HepG2 (cell line): Measurements from ENCODE around the gene KCNK7. TPM values are rescaled to one million over a fixed set of nuclear protein-coding genes. Genes with fewer than 3 reads are reported as not detected.

Experiments used
- ATF5 ChIP-seq: sonication (generic); formaldehyde crosslinking; IDR thresholded peaks from 2 replicates; pipeline ENCODE4 v1.4.0; 2020; ENCODE audit warnings: mild to moderate bottlenecking, low read depth, missing genetic modification reagents
- ETV6 ChIP-seq: sonication (generic); formaldehyde crosslinking; conservative IDR thresholded peaks from 2 replicates; pipeline ENCODE4 v1.4.0; 2020; ENCODE audit warnings: missing genetic modification reagents
- EZH2 ChIP-seq: conservative IDR thresholded peaks from 2 replicates; pipeline ENCODE4 v1.6.1; 2012; ENCODE audit warnings: mild to moderate bottlenecking, low read depth, low read length, moderate library complexity
- GRHL1 ChIP-seq: sonication (generic); formaldehyde crosslinking; conservative IDR thresholded peaks from 2 replicates; pipeline ENCODE4 v1.8.0; 2022; ENCODE audit warnings: missing genetic modification reagents
- HNRNPLL ChIP-seq: fragments of 200-400 bp; formaldehyde crosslinking; IDR thresholded peaks from 2 replicates; pipeline ENCODE4 v1.6.1; 2017; ENCODE audit warnings: mild to moderate bottlenecking, low read depth, low read length; ENCODE audit not compliant: poor library complexity, severe bottlenecking
- HOXA9 ChIP-seq: sonication (generic); formaldehyde crosslinking; IDR thresholded peaks from 2 replicates; pipeline ENCODE4 v1.8.1; 2022; ENCODE audit warnings: missing genetic modification reagents, mild to moderate bottlenecking, moderate library complexity, borderline replicate concordance
- JARID2 ChIP-seq: sonication (generic); formaldehyde crosslinking; IDR thresholded peaks from 2 replicates; pipeline ENCODE4 v1.8.1; 2023; ENCODE audit warnings: missing genetic modification reagents, inconsistent platforms; ENCODE audit not compliant: insufficient replicate concordance
- KAT8 ChIP-seq: IDR thresholded peaks from 2 replicates; pipeline ENCODE4 v1.6.1; 2016; ENCODE audit warnings: missing genetic modification reagents, missing compliant biosample characterization
- MTA1 ChIP-seq: sonication (generic); formaldehyde crosslinking; IDR thresholded peaks from 2 replicates; pipeline ENCODE4 v1.4.0; 2020; ENCODE audit warnings: missing genetic modification reagents, mild to moderate bottlenecking, borderline replicate concordance
- NRL ChIP-seq: sonication (generic); formaldehyde crosslinking; IDR thresholded peaks from 2 replicates; pipeline ENCODE4 v1.5.0; 2020; ENCODE audit warnings: missing genetic modification reagents, mild to moderate bottlenecking, moderate library complexity, borderline replicate concordance
- POLR2AphosphoS5 ChIP-seq: IDR thresholded peaks from 2 replicates; pipeline ENCODE4 v1.6.1; 2012; ENCODE audit warnings: low read depth, low read length
- RBM22 ChIP-seq: fragments of 200-400 bp; formaldehyde crosslinking; optimal IDR thresholded peaks from 2 replicates; pipeline ENCODE3; 2017; ENCODE audit warnings: mild to moderate bottlenecking, low read length, moderate library complexity
- REXO4 ChIP-seq: sonication (generic); formaldehyde crosslinking; IDR thresholded peaks from 2 replicates; pipeline ENCODE4 v1.8.0; 2022; ENCODE audit warnings: missing genetic modification reagents, mild to moderate bottlenecking, borderline replicate concordance
- RFX1 ChIP-seq: fragments of 450-650 bp; IDR thresholded peaks from 2 replicates; pipeline ENCODE4 v1.6.1; 2017
- SKI ChIP-seq: fragments of 450-650 bp; IDR thresholded peaks from one replicate; pipeline ENCODE4 v1.6.1; 2018; ENCODE audit warnings: mild to moderate bottlenecking; ENCODE audit not compliant: partially characterized antibody
- SPEN ChIP-seq: sonication (generic); formaldehyde crosslinking; IDR thresholded peaks from 2 replicates; pipeline ENCODE4 v1.5.1; 2020; ENCODE audit warnings: low read depth, mild to moderate bottlenecking, missing genetic modification reagents
- TAF1 ChIP-seq: sonication (generic); formaldehyde crosslinking; IDR thresholded peaks from 2 replicates; pipeline ENCODE4 v1.4.0; 2020; ENCODE audit warnings: missing genetic modification reagents
- TEAD3 ChIP-seq: optimal IDR thresholded peaks from 2 replicates; pipeline ENCODE3; 2016; ENCODE audit warnings: borderline replicate concordance
- ZBTB34 ChIP-seq: sonication (generic); formaldehyde crosslinking; IDR thresholded peaks from 2 replicates; pipeline ENCODE4 v1.8.0; 2022; ENCODE audit warnings: mild to moderate bottlenecking, missing genetic modification reagents
- ZBTB7B ChIP-seq: sonication (generic); formaldehyde crosslinking; IDR thresholded peaks from 2 replicates; pipeline ENCODE4 v1.4.0; 2020; ENCODE audit warnings: missing genetic modification reagents
- ZNF3 ChIP-seq: IDR thresholded peaks from 2 replicates; pipeline ENCODE4 v1.7.0; 2017; ENCODE audit warnings: inconsistent platforms
- ZNF598 ChIP-seq: sonication (generic); formaldehyde crosslinking; IDR thresholded peaks from 2 replicates; pipeline ENCODE4 v1.5.1; 2020; ENCODE audit warnings: mild to moderate bottlenecking, missing genetic modification reagents, borderline replicate concordance
- ZNF678 ChIP-seq: sonication (generic); formaldehyde crosslinking; IDR thresholded peaks from 2 replicates; pipeline ENCODE4 v1.4.0; 2020; ENCODE audit warnings: mild to moderate bottlenecking, missing genetic modification reagents
- ZNF766 ChIP-seq: sonication (generic); formaldehyde crosslinking; IDR thresholded peaks from 2 replicates; pipeline ENCODE4 v1.5.0; 2020; ENCODE audit warnings: missing genetic modification reagents, borderline replicate concordance
- ZNF776 ChIP-seq: sonication (generic); formaldehyde crosslinking; IDR thresholded peaks from 2 replicates; pipeline ENCODE4 v1.4.0; 2020; ENCODE audit warnings: mild to moderate bottlenecking, missing genetic modification reagents
- ZSCAN21 ChIP-seq: sonication (generic); formaldehyde crosslinking; IDR thresholded peaks from 2 replicates; pipeline ENCODE4 v1.8.0; 2022; ENCODE audit warnings: mild to moderate bottlenecking, missing genetic modification reagents, moderate library complexity, borderline replicate concordance
- ZZZ3 ChIP-seq: sonication (generic); formaldehyde crosslinking; IDR thresholded peaks from 2 replicates; pipeline ENCODE4 v1.4.0; 2020; ENCODE audit warnings: missing genetic modification reagents, mild to moderate bottlenecking, borderline replicate concordance
- polyA plus RNA-seq, 8 experiments: library from polyadenylated mRNA; depleted of rRNA in 3 of 8; stranded (reverse) in 7 of 8; unstranded in 1 of 8; fragments of >200 nt; fragmentation: Illumina TruSeq in 4 of 8; extraction: Trizol in 4 of 8; gene quantifications; 2 replicates each; pipeline versions ENCODE4 v1.2.1 to v1.2.3, GENCODE V29; 2011 to 2016; ENCODE audit warnings: low read depth in 4 of 8, missing spikeins in 1 of 8, mixed read lengths in 1 of 8; ENCODE audit not compliant: insufficient read depth in 1 of 8
- total RNA-seq, 5 experiments: library from RNA; depleted of rRNA; stranded (reverse); fragments of >200 nt; fragmentation: Illumina TruSeq; extraction: Trizol; gene quantifications; 2 replicates each; pipeline ENCODE4 v1.2.3, GENCODE V29; 2016; ENCODE audit warnings: low read depth in 1 of 5

KCNK7 gene
- total and polyA plus RNA-seq, 2 of the 13 experiments (the other 11 are each of a cell fraction or from before 2014, with no cell fraction given), result 0.11 TPM; not detected in 1

- TF ChIP-seq ZSCAN21, result no peak
- TF ChIP-seq ZNF776 (CRISPR knock-in tag), result no peak
- no peak for TF ChIP-seq ZNF678 (CRISPR knock-in tag)
- TF ChIP-seq ZZZ3 (CRISPR knock-in tag), result no peak
- no peak for TF ChIP-seq MTA1 (CRISPR knock-in tag)
- no peak for TF ChIP-seq EZH2
- no peak for TF ChIP-seq ETV6
- no peak for TF ChIP-seq ZNF3 (CRISPR knock-in tag)
- TF ChIP-seq GRHL1 (CRISPR knock-in tag), result no peak
- TF ChIP-seq TAF1 (CRISPR knock-in tag), result peak; percentile 6; the same call in 1 of the 2 replicates
- 0 out of 2 replicates have a peak, but pooled peaks have one; percentile 26 for TF ChIP-seq ZNF598 (CRISPR knock-in tag)
- peak; percentile 70 for TF ChIP-seq POLR2AphosphoS5
- no peak for TF ChIP-seq TEAD3 (CRISPR knock-in tag)
- TF ChIP-seq JARID2 (CRISPR knock-in tag), result no peak
- TF ChIP-seq HNRNPLL, result no peak
- TF ChIP-seq ATF5 (CRISPR knock-in tag), result no peak
- no peak; the same call in 1 of the 2 replicates for TF ChIP-seq SPEN
- TF ChIP-seq ZBTB34 (CRISPR knock-in tag), result peak; percentile 22; the same call in 1 of the 2 replicates
- no peak for TF ChIP-seq RFX1
- no peak for TF ChIP-seq ZNF766
- peak; percentile 99 for TF ChIP-seq RBM22
- peak; percentile 52 for TF ChIP-seq SKI
- TF ChIP-seq KAT8 (CRISPR knock-in tag), result peak; percentile 57
- no peak for TF ChIP-seq HOXA9 (CRISPR knock-in tag)
- TF ChIP-seq NRL (CRISPR knock-in tag), result no peak
- no peak for TF ChIP-seq REXO4 (CRISPR knock-in tag)
- TF ChIP-seq ZBTB7B (CRISPR knock-in tag), result no peak
Observed at GRCh38 chr11:65616575-65617001, 21.0 kb upstream of the KCNK7 start (continued).
